H9 (cell line): ENCODE measurements around the gene RPL15. TPM values are rescaled to one million over a fixed set of nuclear protein-coding genes. Genes with fewer than 3 reads are reported as not detected.

Experiments used
- DNase-seq: peaks from one replicate; pipeline ENCODE4 v3.0.0-alpha.2; 2017
- H2AFZ ChIP-seq: one replicate; pipeline ENCODE4 v1.6.1; 2013; ENCODE audit warnings: mild to moderate bottlenecking, low read length, control low read depth, moderate library complexity
- H2AK5ac ChIP-seq: 2 replicates; pipeline ENCODE4 v1.6.1; 2013; ENCODE audit warnings: low read length, control low read depth, mixed read lengths; ENCODE audit not compliant: insufficient read length
- H2BK120ac ChIP-seq: one replicate; pipeline ENCODE4 v1.6.1; 2013; ENCODE audit warnings: low read depth, mild to moderate bottlenecking, low read length, control low read depth, inconsistent platforms; ENCODE audit not compliant: poor library complexity, severe bottlenecking
- H2BK12ac ChIP-seq: 2 replicates; pipeline ENCODE4 v1.6.1; 2013; ENCODE audit warnings: low read length, control low read depth, mixed read lengths, low read depth; ENCODE audit not compliant: insufficient read length
- H2BK15ac ChIP-seq: 2 replicates; pipeline ENCODE4 v1.6.1; 2013; ENCODE audit warnings: low read depth, low read length, control low read depth
- H2BK20ac ChIP-seq: one replicate; pipeline ENCODE4 v1.6.1; 2013; ENCODE audit warnings: low read depth, mild to moderate bottlenecking, low read length, control low read depth, inconsistent platforms; ENCODE audit not compliant: poor library complexity, severe bottlenecking
- H2BK5ac ChIP-seq: 2 replicates; pipeline ENCODE4 v1.6.1; 2013; ENCODE audit warnings: low read length, control low read depth, mixed read lengths; ENCODE audit not compliant: insufficient read length
- H3K14ac ChIP-seq: 2 replicates; pipeline ENCODE4 v1.6.1; 2013; ENCODE audit warnings: low read length, control low read depth; ENCODE audit not compliant: insufficient read depth
- H3K18ac ChIP-seq: 2 replicates; pipeline ENCODE4 v1.6.1; 2013; ENCODE audit warnings: low read depth, mild to moderate bottlenecking, mixed read lengths, low read length, control low read depth; ENCODE audit not compliant: insufficient read length
- H3K23ac ChIP-seq: 2 replicates; pipeline ENCODE4 v1.6.1; 2013; ENCODE audit warnings: low read length, control low read depth, mixed read lengths, low read depth; ENCODE audit not compliant: insufficient read length
- H3K23me2 ChIP-seq: 2 replicates; pipeline ENCODE4 v1.6.1; 2013; ENCODE audit warnings: low read depth, mild to moderate bottlenecking, mixed read lengths, low read length, control low read depth; ENCODE audit not compliant: insufficient read length, poor library complexity, severe bottlenecking
- H3K27ac ChIP-seq: 2 replicates; pipeline ENCODE4 v1.5.1; 2013; ENCODE audit warnings: low read length, control low read depth, mixed read lengths, low read depth; ENCODE audit not compliant: insufficient read length
- H3K27me3 ChIP-seq: 2 replicates; pipeline ENCODE4 v1.6.1; 2013; ENCODE audit warnings: low read length, control low read depth, inconsistent platforms; ENCODE audit not compliant: insufficient read depth
- H3K4ac ChIP-seq: 2 replicates; pipeline ENCODE4 v1.6.1; 2013; ENCODE audit warnings: low read depth, mild to moderate bottlenecking, control low read depth, inconsistent platforms, low read length, moderate library complexity
- H3K4me1 ChIP-seq: 2 replicates; pipeline ENCODE4 v1.6.1; 2013; ENCODE audit warnings: low read length, control low read depth, inconsistent platforms; ENCODE audit not compliant: insufficient read depth
- H3K4me2 ChIP-seq: 2 replicates; pipeline ENCODE4 v1.6.1; 2013; ENCODE audit warnings: low read length, control low read depth, mixed read lengths; ENCODE audit not compliant: insufficient read length, insufficient read depth
- H3K56ac ChIP-seq: 2 replicates; pipeline ENCODE4 v1.6.1; 2013; ENCODE audit warnings: low read depth, mild to moderate bottlenecking, mixed read lengths, low read length, control low read depth; ENCODE audit not compliant: insufficient read length
- H3K79me1 ChIP-seq: 2 replicates; pipeline ENCODE4 v1.6.1; 2013; ENCODE audit warnings: low read depth, mild to moderate bottlenecking, moderate library complexity, low read length, control low read depth, inconsistent platforms; ENCODE audit not compliant: insufficient read depth, poor library complexity, severe bottlenecking
- H3K79me2 ChIP-seq: 2 replicates; pipeline ENCODE4 v1.6.1; 2013; ENCODE audit warnings: low read length, control low read depth, inconsistent platforms; ENCODE audit not compliant: insufficient read depth
- H3K9ac ChIP-seq: 2 replicates; pipeline ENCODE4 v1.6.1; 2013; ENCODE audit warnings: low read length, control low read depth, mixed read lengths; ENCODE audit not compliant: insufficient read length; ENCODE audit errors: extremely low read depth
- H3K9me3 ChIP-seq: one replicate; pipeline ENCODE4 v1.6.1; 2013; ENCODE audit warnings: low read depth, low read length, inconsistent platforms; ENCODE audit not compliant: control insufficient read depth
- H3T11ph ChIP-seq: one replicate; pipeline ENCODE4 v1.6.1; 2013; ENCODE audit warnings: mild to moderate bottlenecking, low read length, control low read depth, inconsistent platforms
- H4K20me1 ChIP-seq: one replicate; pipeline ENCODE4 v1.6.1; 2013; ENCODE audit not compliant: control insufficient read depth, insufficient read length, insufficient read depth
- H4K5ac ChIP-seq: 2 replicates; pipeline ENCODE4 v1.6.1; 2013; ENCODE audit warnings: low read depth, mild to moderate bottlenecking, mixed read lengths, low read length, control low read depth; ENCODE audit not compliant: insufficient read length
- H4K8ac ChIP-seq: replicated peaks from 2 replicates; pipeline ENCODE4 v1.6.1; 2013; ENCODE audit warnings: low read length, control low read depth, mixed read lengths, low read depth; ENCODE audit not compliant: insufficient read length
- H4K91ac ChIP-seq: 2 replicates; pipeline ENCODE4 v1.6.1; 2013; ENCODE audit warnings: low read depth, mild to moderate bottlenecking, moderate library complexity, mixed read lengths, low read length, control low read depth; ENCODE audit not compliant: insufficient read length
- H3K27ac Mint-ChIP-seq, 3 experiments: 2 replicates in 2 of 3; 3 replicates in 1 of 3; pipeline ENCODE4 v1.8.0; 2020 to 2021; ENCODE audit warnings: mixed read lengths in 3 of 3, mild to moderate bottlenecking in 1 of 3, moderate library complexity in 1 of 3
- H3K27me3 Mint-ChIP-seq: 2 replicates; pipeline ENCODE4 v1.8.0; 2021; ENCODE audit warnings: low read depth, mild to moderate bottlenecking, moderate library complexity, mixed read lengths
- H3K36me3 Mint-ChIP-seq, 3 experiments: 2 replicates in 2 of 3; 3 replicates in 1 of 3; pipeline ENCODE4 v1.8.0; 2020 to 2021; ENCODE audit warnings: low read depth in 3 of 3, mixed read lengths in 3 of 3; ENCODE audit not compliant: insufficient read depth in 1 of 3
- H3K4me1 Mint-ChIP-seq, 2 experiments: 2 replicates each; pipeline ENCODE4 v1.8.0; 2020; ENCODE audit warnings: mixed read lengths in 2 of 2
- H3K4me3 Mint-ChIP-seq, 2 experiments: 2 replicates in 1 of 2; 3 replicates in 1 of 2; pipeline ENCODE4 v1.8.0; 2020 to 2021; ENCODE audit warnings: mild to moderate bottlenecking in 2 of 2, mixed read lengths in 2 of 2, moderate library complexity in 1 of 2
- H3K9me3 Mint-ChIP-seq, 2 experiments: 2 replicates in 1 of 2; 3 replicates in 1 of 2; pipeline ENCODE4 v1.8.0; 2020; ENCODE audit warnings: mild to moderate bottlenecking in 2 of 2, mixed read lengths in 2 of 2, moderate library complexity in 1 of 2
- WGBS: extraction: QIAGEN DNeasy Blood & Tissue Kit; methylation state at CpG from one replicate; pipeline ENCODE4 v1.1.7; 2013; ENCODE audit warnings: missing lambda C conversion rate, low lambda C conversion rate, mixed read lengths; ENCODE audit not compliant: insufficient read length; ENCODE audit errors: extremely low coverage; 5-methylcytosine and 5-hydroxymethylcytosine counted together
- total RNA-seq: library from RNA; stranded (reverse); gene quantifications from 2 replicates; pipeline ENCODE4 v1.2.1, GENCODE V29; 2021
- TF ChIP-seq, protein P1 (sequence below): fragments of 200-600 bp; sonication (generic); conservative IDR thresholded peaks from 3 replicates; pipeline ENCODE4 v1.8.0; 2021; ENCODE audit warnings: antibody characterized with exemption, mild to moderate bottlenecking

Gene RPL15
- total RNA-seq, 1 experiment from 2014 or later, result 2,794 TPM

DNA sequence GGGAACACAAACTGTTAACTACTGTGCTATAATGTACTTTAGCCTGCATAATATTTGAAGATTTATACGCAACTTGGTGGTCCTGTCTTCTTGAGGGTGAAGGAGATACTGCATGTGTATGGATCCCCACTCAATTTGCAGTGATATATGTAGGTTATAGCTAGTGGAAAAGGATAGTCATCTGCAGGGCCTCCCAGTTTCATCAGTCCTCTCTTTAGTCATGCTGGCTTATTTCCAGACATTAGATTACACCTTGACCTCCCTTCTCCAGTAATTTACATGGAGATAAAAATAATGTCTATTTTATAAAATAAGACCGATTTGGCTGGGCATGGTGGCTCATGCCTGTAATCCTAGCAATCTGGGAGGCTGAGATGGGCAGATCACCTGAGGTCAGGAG, 31.8 kb downstream of the RPL15 start:
- Histone ChIP-seq H4K8ac (no peak overlapping the region), H3K4ac (no peak overlapping the region), H3K56ac (no peak overlapping the region), H3K9ac (no peak overlapping the region), H3K23ac (no peak overlapping the region), H3T11ph (no peak overlapping the region), H3K4me2 (no peak overlapping the region), H3K23me2 (peaks cover 11% of the 10 kb centered on the region), H2BK12ac (no peak overlapping the region), H2BK15ac (no peak overlapping the region), H2AFZ (no peak overlapping the region), H2BK5ac (no peak overlapping the region), H4K20me1 (no peaks in the 10 kb centered on the region), H3K4me1 (peaks cover 7% of the 10 kb centered on the region; the same call in 1 of the 2 replicates), H3K9me3 (no peaks in the 10 kb centered on the region), H3K14ac (no peak overlapping the region), H4K5ac (no peak overlapping the region), H4K91ac (no peak overlapping the region), H3K18ac (no peak overlapping the region), H2AK5ac (no peak overlapping the region), H3K79me1 (peaks cover 3% of the 10 kb centered on the region), H3K27ac (no peak overlapping the region), H3K79me2 (peaks cover 13% of the 10 kb centered on the region; the same call in 1 of the 2 replicates), H3K27me3 (no peaks in the 10 kb centered on the region), H2BK120ac (no peak overlapping the region), H2BK20ac (no peak overlapping the region)
- no peak for DNase-seq
- peaks cover 1% of the 10 kb centered on the region; the same call in 1 of the 2 replicates for H3K27me3 Mint-ChIP-seq
- H3K9me3 Mint-ChIP-seq, result peaks cover 0 to 2% of the 10 kb centered on the region in 2 experiments; a peak in 1 of 5 replicates
- H3K4me3 Mint-ChIP-seq, result no peak overlapping the region
- H3K4me1 Mint-ChIP-seq, result peaks cover 19 to 34% of the 10 kb centered on the region in 2 experiments
- no peak overlapping the region for H3K27ac Mint-ChIP-seq
- TF ChIP-seq, protein P1, sequence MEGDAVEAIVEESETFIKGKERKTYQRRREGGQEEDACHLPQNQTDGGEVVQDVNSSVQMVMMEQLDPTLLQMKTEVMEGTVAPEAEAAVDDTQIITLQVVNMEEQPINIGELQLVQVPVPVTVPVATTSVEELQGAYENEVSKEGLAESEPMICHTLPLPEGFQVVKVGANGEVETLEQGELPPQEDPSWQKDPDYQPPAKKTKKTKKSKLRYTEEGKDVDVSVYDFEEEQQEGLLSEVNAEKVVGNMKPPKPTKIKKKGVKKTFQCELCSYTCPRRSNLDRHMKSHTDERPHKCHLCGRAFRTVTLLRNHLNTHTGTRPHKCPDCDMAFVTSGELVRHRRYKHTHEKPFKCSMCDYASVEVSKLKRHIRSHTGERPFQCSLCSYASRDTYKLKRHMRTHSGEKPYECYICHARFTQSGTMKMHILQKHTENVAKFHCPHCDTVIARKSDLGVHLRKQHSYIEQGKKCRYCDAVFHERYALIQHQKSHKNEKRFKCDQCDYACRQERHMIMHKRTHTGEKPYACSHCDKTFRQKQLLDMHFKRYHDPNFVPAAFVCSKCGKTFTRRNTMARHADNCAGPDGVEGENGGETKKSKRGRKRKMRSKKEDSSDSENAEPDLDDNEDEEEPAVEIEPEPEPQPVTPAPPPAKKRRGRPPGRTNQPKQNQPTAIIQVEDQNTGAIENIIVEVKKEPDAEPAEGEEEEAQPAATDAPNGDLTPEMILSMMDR, result no peak
- peaks cover 7 to 16% (median 9%) of the 10 kb centered on the region in 3 experiments; a peak in 5 of 7 replicates for H3K36me3 Mint-ChIP-seq
- WGBS, result no CpG with 5 or more reads among the region's 2 CpGs
